ENCODE results near the gene RNF220.
"Not testable (repeated sequence)": the region's sequence is repeated elsewhere in the genome, so short reads cannot be mapped to it uniquely, and the experiment has no call there.

RNF220 gene

GRCh38 chr1:44654621-44655187 is 249.6 kb downstream of the RNF220 start:
- DNase-seq (ENCODE audit: low spot score): no peak

GRCh38 chr1:44655609-44656008 is 250.6 kb downstream of the RNF220 start:
- no peak for DNase-seq (ENCODE audit: low spot score)

- no peak for DNase-seq (ENCODE audit: low spot score)
These were observed 254.5 kb downstream of the RNF220 start for GRCh38 chr1:44659566-44659965.

- DNase-seq (ENCODE audit: low spot score): peak; percentile 75
These were observed 255.1 kb downstream of the RNF220 start for GRCh38 chr1:44660176-44660575.

- DNase-seq (ENCODE audit: low spot score): no peak
These were observed 257.0 kb downstream of the RNF220 start for GRCh38 chr1:44661781-44662682.

- no peak for DNase-seq (ENCODE audit: low spot score)
These were observed 257.6 kb downstream of the RNF220 start for GRCh38 chr1:44662683-44663030.

GRCh38 chr1:44663417-44663816 is 258.4 kb downstream of the RNF220 start:
- DNase-seq (ENCODE audit: low spot score): no peak

- no peak for DNase-seq (ENCODE audit: low spot score)
These were observed 259.8 kb downstream of the RNF220 start for GRCh38 chr1:44664730-44665370.

- not testable (repeated sequence) for DNase-seq (ENCODE audit: low spot score)
These were observed 261.7 kb downstream of the RNF220 start for GRCh38 chr1:44666719-44667118.

GRCh38 chr1:44670751-44671640 is 265.9 kb downstream of the RNF220 start:
- no peak for DNase-seq (ENCODE audit: low spot score)

GRCh38 chr1:44672254-44672955 is 267.4 kb downstream of the RNF220 start:
- no peak for DNase-seq (ENCODE audit: low spot score)

GRCh38 chr1:44672961-44673674 is 268.1 kb downstream of the RNF220 start:
- DNase-seq (ENCODE audit: low spot score): no peak

GRCh38 chr1:44673675-44674112 is 268.6 kb downstream of the RNF220 start:
- no peak for DNase-seq (ENCODE audit: low spot score)

GRCh38 chr1:44674113-44675000 is 269.3 kb downstream of the RNF220 start, which contains the start of the genes ARMH1 and TMEM53:
TSS of gene ARMH1 (plus strand) at chr1:44674714. CDS start at chr1:44689698, 14,984 bp downstream.
TSS of gene TMEM53 (minus strand) at chr1:44674481. CDS start at chr1:44674391, 90 bp downstream.
- peak; percentile 98 for DNase-seq (ENCODE audit: low spot score)

- no peak for DNase-seq (ENCODE audit: low spot score)
These were observed 270.1 kb downstream of the RNF220 start for GRCh38 chr1:44675186-44675585.

GRCh38 chr1:44676484-44677200 is 271.6 kb downstream of the RNF220 start:
- DNase-seq (ENCODE audit: low spot score): no peak

- no peak for DNase-seq (ENCODE audit: low spot score)
These were observed 272.2 kb downstream of the RNF220 start for GRCh38 chr1:44677201-44677766.

GRCh38 chr1:44678120-44678519 is 273.1 kb downstream of the RNF220 start:
- DNase-seq (ENCODE audit: low spot score): no peak

Measured in left forelimb (tissue), 1 donor.